Endothelial cell (in vitro differentiated cells): Measurements from ENCODE around the gene TNS2. TPM values are rescaled to one million over a fixed set of nuclear protein-coding genes. Genes with fewer than 3 reads are reported as not detected.
A peak's percentile ranks its signal among the peaks of the same experiment; 100 is the strongest.

Experiments
- DNase-seq: peaks from one replicate; pipeline ENCODE4 v3.0.0; 2021; ENCODE audit warnings: low spot score
- H3K27ac Mint-ChIP-seq: one replicate; pipeline ENCODE4 v1.8.0; 2021; ENCODE audit warnings: mixed read lengths, inconsistent platforms; ENCODE audit not compliant: unreplicated experiment
- H3K27me3 Mint-ChIP-seq: one replicate; pipeline ENCODE4 v1.8.0; 2021; ENCODE audit warnings: mild to moderate bottlenecking, moderate library complexity, mixed read lengths, inconsistent platforms; ENCODE audit not compliant: unreplicated experiment
- H3K36me3 Mint-ChIP-seq: one replicate; pipeline ENCODE4 v1.8.0; 2021; ENCODE audit warnings: mild to moderate bottlenecking, low read depth, mixed read lengths, inconsistent platforms; ENCODE audit not compliant: unreplicated experiment
- H3K4me1 Mint-ChIP-seq: one replicate; pipeline ENCODE4 v1.8.0; 2021; ENCODE audit warnings: mild to moderate bottlenecking, mixed read lengths, inconsistent platforms; ENCODE audit not compliant: unreplicated experiment
- H3K4me3 Mint-ChIP-seq: one replicate; pipeline ENCODE4 v1.8.0; 2021; ENCODE audit warnings: mild to moderate bottlenecking, mixed read lengths, inconsistent platforms; ENCODE audit not compliant: unreplicated experiment
- H3K9me3 Mint-ChIP-seq: one replicate; pipeline ENCODE4 v1.8.0; 2021; ENCODE audit warnings: mixed read lengths, inconsistent platforms; ENCODE audit not compliant: unreplicated experiment
- total RNA-seq: library from RNA; stranded (reverse); fragmentation: NEBNext Ultra II Directional; extraction: Animal tissue kit (Norgen Biotek cat#: 25700); gene quantifications from one replicate; pipeline ENCODE4 v1.2.1, GENCODE V29; 2021; ENCODE audit not compliant: unreplicated experiment
- TF ChIP-seq, protein P1 (sequence below): fragments of 200-600 bp; sonication (generic); IDR thresholded peaks from one replicate; pipeline ENCODE4 v1.5.0; 2021; ENCODE audit warnings: antibody characterized with exemption; ENCODE audit not compliant: unreplicated experiment

TNS2 gene
- total RNA-seq, 1 donor from 2014 or later: 112 TPM

DNA sequence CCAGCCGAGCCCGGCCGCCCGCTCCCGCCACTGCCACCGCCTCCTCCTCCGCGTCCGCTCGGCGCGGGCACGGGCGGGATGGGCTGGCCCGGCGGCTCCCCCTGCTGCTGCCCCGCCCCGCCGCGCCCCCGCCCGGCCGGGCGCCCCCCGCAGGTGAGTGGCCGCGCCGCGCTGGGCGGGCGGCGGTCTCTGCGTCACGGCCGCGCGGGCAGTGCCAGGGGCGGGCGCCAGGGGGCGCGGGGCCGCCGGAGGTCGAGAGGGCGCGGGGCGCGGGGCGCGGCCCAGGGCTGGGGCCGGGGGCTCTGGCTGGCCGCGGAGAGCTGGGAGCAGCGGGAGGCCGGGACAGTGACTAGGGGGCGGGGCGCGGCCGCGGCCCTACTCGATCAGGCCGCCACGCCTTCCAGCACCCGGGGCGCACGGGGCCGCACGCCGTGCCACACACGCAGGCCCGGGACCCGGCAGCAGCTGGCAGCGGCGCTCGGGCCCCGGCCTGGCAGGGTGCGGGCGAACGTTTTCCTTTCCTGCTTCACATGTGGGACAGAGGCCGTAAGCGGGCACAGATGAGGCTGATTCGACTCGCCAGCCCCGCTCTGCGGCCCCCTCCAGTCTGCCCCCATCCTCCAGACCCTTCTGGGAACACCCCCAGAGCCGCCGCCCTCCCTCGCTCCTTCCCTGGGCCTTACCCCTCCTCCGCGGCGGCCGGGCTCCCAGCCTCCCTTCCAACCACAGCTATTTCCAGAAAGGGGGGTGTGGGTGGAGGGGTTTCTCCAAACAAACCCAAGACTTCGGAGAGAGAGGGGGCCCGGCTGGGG lies 2.4 kb upstream of the TNS2 start:
- peak; percentile 84 for DNase-seq
- H3K4me1 Mint-ChIP-seq: peaks cover 64% of the 10 kb centered on the region
- peak overlapping the region; percentile 79 for H3K27ac Mint-ChIP-seq

DNA sequence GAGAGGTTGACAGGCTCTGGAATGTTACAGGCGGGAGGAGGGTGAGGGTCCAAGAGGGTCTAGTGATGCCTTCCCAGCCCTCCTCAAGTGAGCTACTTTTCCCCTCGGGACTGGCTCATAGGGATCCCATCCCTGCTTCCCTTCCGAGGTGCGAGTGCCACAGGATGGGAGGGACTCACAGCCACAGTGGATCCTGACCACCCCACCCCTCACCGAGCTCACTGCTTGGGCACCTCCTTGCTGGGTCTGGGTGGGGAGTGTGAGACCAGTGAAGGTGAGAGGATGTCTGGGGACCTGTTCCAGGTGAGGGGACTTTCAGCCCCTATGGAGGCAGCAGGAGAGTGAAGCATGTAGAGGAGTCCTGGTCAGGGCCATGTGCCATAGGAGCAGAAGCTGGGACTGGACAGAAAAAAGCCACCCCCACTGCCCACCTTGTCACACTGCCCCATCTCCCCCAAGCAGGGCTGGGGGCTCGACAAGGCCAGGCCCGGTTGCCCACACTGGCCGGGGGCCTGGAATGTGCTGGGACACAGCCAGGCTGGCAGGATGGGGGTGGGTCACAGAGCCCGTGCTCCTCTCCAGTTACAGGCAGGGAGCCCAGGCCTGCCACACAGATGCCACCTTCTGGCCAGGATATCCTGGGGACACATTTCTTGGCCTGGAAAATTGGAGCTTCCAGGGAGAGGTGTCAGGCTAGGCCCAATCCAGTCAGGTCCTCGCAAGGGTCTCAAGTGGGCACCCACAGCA lies 1.7 kb upstream of the TNS2 start:
- TF ChIP-seq, protein P1, sequence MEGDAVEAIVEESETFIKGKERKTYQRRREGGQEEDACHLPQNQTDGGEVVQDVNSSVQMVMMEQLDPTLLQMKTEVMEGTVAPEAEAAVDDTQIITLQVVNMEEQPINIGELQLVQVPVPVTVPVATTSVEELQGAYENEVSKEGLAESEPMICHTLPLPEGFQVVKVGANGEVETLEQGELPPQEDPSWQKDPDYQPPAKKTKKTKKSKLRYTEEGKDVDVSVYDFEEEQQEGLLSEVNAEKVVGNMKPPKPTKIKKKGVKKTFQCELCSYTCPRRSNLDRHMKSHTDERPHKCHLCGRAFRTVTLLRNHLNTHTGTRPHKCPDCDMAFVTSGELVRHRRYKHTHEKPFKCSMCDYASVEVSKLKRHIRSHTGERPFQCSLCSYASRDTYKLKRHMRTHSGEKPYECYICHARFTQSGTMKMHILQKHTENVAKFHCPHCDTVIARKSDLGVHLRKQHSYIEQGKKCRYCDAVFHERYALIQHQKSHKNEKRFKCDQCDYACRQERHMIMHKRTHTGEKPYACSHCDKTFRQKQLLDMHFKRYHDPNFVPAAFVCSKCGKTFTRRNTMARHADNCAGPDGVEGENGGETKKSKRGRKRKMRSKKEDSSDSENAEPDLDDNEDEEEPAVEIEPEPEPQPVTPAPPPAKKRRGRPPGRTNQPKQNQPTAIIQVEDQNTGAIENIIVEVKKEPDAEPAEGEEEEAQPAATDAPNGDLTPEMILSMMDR: no peak
- Mint-ChIP-seq H3K4me1 (peaks cover 57% of the 10 kb centered on the region), H3K9me3 (no peaks in the 10 kb centered on the region), H3K36me3 (peaks cover 3% of the 10 kb centered on the region), H3K27ac (peak overlapping the region; percentile 91), H3K4me3 (peak overlapping the region; percentile 82), H3K27me3 (peaks cover 29% of the 10 kb centered on the region)
- DNase-seq: peak; percentile 23

More for the DNA sequence above, 2.4 kb upstream of the TNS2 start:
- Mint-ChIP-seq H3K4me3 (peak overlapping the region; percentile 82), H3K9me3 (no peaks in the 10 kb centered on the region), H3K36me3 (peaks cover 8% of the 10 kb centered on the region), H3K27me3 (peaks cover 32% of the 10 kb centered on the region)
- TF ChIP-seq, protein P1: peak; percentile 28

DNA sequence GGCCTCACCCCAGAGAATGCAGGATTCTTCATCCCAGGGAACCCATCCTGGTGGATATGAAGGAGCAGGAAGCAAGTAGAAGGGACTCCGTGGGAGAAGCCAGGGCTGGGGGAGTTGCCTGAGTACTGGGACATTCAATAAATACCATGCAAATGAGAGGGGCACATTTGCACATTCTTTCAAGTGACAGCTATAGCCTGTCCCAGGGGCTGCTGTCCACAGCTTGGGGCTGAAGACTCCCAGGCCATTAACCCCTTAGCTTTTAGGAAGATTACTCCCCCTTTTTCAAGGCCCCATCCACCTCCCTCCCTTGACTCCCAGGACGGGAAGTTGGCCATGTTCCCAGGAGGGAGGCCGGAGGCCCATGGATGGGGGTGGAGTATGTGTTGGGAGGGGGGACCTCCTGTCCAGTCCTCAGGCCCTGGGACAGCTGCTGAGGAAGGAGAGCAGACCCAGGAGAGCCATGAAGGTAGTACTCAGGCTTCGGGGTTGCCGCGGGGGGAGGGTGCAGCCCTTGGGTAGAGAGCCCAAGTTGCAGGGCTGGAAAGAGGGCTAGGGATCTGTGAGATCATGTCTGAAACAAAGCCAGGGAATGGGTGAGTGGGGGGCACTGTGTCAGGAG lies 974 bp upstream of the TNS2 start:
- TF ChIP-seq, protein P1: no peak
- H3K4me3 Mint-ChIP-seq: peak overlapping the region; percentile 91
- peaks cover 3% of the 10 kb centered on the region for H3K36me3 Mint-ChIP-seq
- DNase-seq: peak; percentile 24
- peak overlapping the region; percentile 91 for H3K27ac Mint-ChIP-seq
- no peaks in the 10 kb centered on the region for H3K9me3 Mint-ChIP-seq
- H3K27me3 Mint-ChIP-seq: peaks cover 26% of the 10 kb centered on the region
- H3K4me1 Mint-ChIP-seq: peaks cover 57% of the 10 kb centered on the region

DNA sequence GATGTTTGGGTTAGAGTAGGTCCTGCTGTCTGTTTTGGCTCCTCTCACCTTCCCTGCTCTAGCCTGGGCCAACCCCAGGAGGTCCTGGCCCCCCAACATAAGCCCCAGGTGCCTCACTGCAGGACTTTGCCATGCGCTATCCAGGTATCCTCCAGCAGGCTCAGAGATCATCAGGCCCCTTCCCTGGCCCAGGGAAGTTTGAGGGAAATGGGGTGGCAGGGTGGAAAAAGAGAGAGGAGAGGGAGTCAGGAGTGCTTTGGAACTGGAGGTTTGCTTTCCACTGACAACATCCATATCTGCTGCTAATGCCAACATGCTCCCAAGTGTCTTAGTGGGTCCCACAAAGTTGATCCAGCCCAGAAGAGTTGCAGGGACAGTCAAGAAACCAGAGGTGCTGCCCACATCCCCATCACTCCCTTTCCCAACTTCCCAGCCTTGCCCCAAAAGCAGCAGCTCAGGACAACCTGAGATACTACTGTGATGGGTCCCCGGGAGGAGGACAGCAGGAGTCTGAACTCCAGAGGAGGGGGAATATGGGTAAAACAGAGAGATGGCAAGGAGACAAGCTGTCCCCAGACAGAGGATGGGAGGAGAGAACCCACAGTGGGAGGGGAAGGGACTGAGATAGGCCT lies 677 bp downstream of the TNS2 start:
- no peak for DNase-seq
- H3K9me3 Mint-ChIP-seq: no peaks in the 10 kb centered on the region
- peak overlapping the region; percentile 91 for H3K4me3 Mint-ChIP-seq
- H3K27me3 Mint-ChIP-seq: peaks cover 19% of the 10 kb centered on the region
- H3K36me3 Mint-ChIP-seq: peaks cover 10% of the 10 kb centered on the region
- H3K27ac Mint-ChIP-seq: no peak overlapping the region
- TF ChIP-seq, protein P1: no peak
- H3K4me1 Mint-ChIP-seq: peaks cover 46% of the 10 kb centered on the region
